GM12878 (cell line): ENCODE results near the gene ARRDC1. TPM values are rescaled to one million over a fixed set of nuclear protein-coding genes. Genes with fewer than 3 reads are reported as not detected.

Experiments
- ATAC-seq: fragments of 200-7000 bp; cut with Tn5 transposase; 3 replicates; pipeline ENCODE4 v1.9.1; 2020; ENCODE audit warnings: mild to moderate bottlenecking, moderate library complexity
- BruUV-seq: library from RNA; stranded (reverse); fragments of 400-500 nt; replicated peaks from 2 replicates; lab custom pipeline; 2021; lab: Mats Ljungman, UMichigan
- CTCF ChIA-PET: fragments of 300-600 bp; sonication (Branson Sonifier 250); formaldehyde crosslinking; extraction: SDS; loops from one replicate; lab custom pipeline; 2021; ENCODE audit warnings: inconsistent platforms; lab: Yijun Ruan, JAX
- POLR2A ChIA-PET: fragments of 350-600 bp; formaldehyde crosslinking; extraction: SDS; loops from one replicate; lab custom pipeline; 2021; ENCODE audit warnings: inconsistent platforms; lab: Charles Lee
- RAD21 ChIA-PET: fragments of 300-600 bp; sonication (Branson Sonifier 250); formaldehyde crosslinking; loops from one replicate; lab custom pipeline; 2023; ENCODE audit warnings: antibody characterized with exemption; ENCODE audit not compliant: unreplicated experiment; lab: Charles Lee
- SMC1A ChIA-PET: fragments of 300-600 bp; sonication (Branson Sonifier 250); formaldehyde crosslinking; loops from one replicate; lab custom pipeline; 2023; ENCODE audit not compliant: unreplicated experiment, uncharacterized antibody; lab: Charles Lee
- DNase-seq: peaks from one replicate; pipeline ENCODE4 v3.0.0-alpha.2; 2011; ENCODE audit warnings: low read depth, low spot score
- FAIRE-seq: peaks from 3 replicates; lab custom pipeline; 2011; peaks lifted over from hg19 to GRCh38; lab: Jason Lieb, UNC
- H2AFZ ChIP-seq: 2 replicates; pipeline ENCODE4 v1.6.0; 2011; ENCODE audit warnings: low read depth, low read length, control low read depth; ENCODE audit not compliant: control insufficient read depth
- H3K27ac ChIP-seq: 2 replicates; pipeline ENCODE4 v1.5.1; 2011; ENCODE audit warnings: control low read depth; ENCODE audit not compliant: control insufficient read depth, insufficient read depth
- H3K27me3 ChIP-seq, 2 experiments: replicated peaks in 1 of 2; 2 replicates each; pipeline versions ENCODE4 v1.6.0 to v1.6.1; 2011; ENCODE audit warnings: low read length in 1 of 2; ENCODE audit not compliant: control insufficient read depth in 2 of 2, insufficient read depth in 2 of 2
- H3K36me3 ChIP-seq, 2 experiments: 2 replicates each; pipeline ENCODE4 v1.5.1; 2011; ENCODE audit warnings: low read length in 1 of 2; ENCODE audit not compliant: control insufficient read depth in 2 of 2, insufficient read depth in 2 of 2
- H3K4me1 ChIP-seq: 2 replicates; pipeline ENCODE4 v1.6.1; 2011; ENCODE audit warnings: mild to moderate bottlenecking, low read length, moderate library complexity, mixed read lengths; ENCODE audit not compliant: control insufficient read depth, insufficient read depth
- H3K4me2 ChIP-seq: 2 replicates; pipeline ENCODE4 v1.6.0; 2011; ENCODE audit warnings: control low read depth; ENCODE audit not compliant: control insufficient read depth, insufficient read depth
- H3K4me3 ChIP-seq: fragments of 200-600 bp; sonication (generic); 2 replicates; pipeline ENCODE4 v1.5.1; 2016
- H3K79me2 ChIP-seq: 2 replicates; pipeline ENCODE4 v1.6.0; 2011; ENCODE audit warnings: low read length; ENCODE audit not compliant: control insufficient read depth, insufficient read depth
- H3K9ac ChIP-seq: 2 replicates; pipeline ENCODE4 v1.8.0; 2011; ENCODE audit warnings: low read length, control low read depth, mixed read lengths; ENCODE audit not compliant: control insufficient read depth, insufficient read depth
- H3K9me3 ChIP-seq: replicated peaks from 3 replicates; pipeline ENCODE4 v1.5.1; 2011; ENCODE audit warnings: mild to moderate bottlenecking, low read length; ENCODE audit not compliant: control insufficient read depth, insufficient read depth
- H4K20me1 ChIP-seq: 2 replicates; pipeline ENCODE4 v1.6.0; 2011; ENCODE audit not compliant: control insufficient read depth, insufficient read depth
- ATF7 ChIP-seq: fragments of 450-650 bp; IDR thresholded peaks from 2 replicates; pipeline ENCODE4 v1.6.1; 2016; ENCODE audit warnings: low read depth, mild to moderate bottlenecking
- EED ChIP-seq: sonication (generic); IDR thresholded peaks from 2 replicates; pipeline ENCODE4 v1.6.1; 2016; ENCODE audit warnings: antibody characterized with exemption, low read depth
- HCFC1 ChIP-seq: fragments of 150-350 bp; IDR thresholded peaks from 2 replicates; pipeline ENCODE4 v1.6.1; 2014; ENCODE audit warnings: low read length
- MEF2B ChIP-seq: fragments of 450-650 bp; IDR thresholded peaks from 2 replicates; pipeline ENCODE4 v1.6.1; 2018; ENCODE audit warnings: mild to moderate bottlenecking, moderate library complexity; ENCODE audit not compliant: partially characterized antibody, poor library complexity, severe bottlenecking
- PAX5 ChIP-seq: IDR thresholded peaks from 2 replicates; pipeline ENCODE4 v1.6.1; 2011; ENCODE audit warnings: low read depth, low read length, borderline replicate concordance
- POU2F2 ChIP-seq: IDR thresholded peaks from 3 replicates; pipeline ENCODE4 v1.6.1; 2011; ENCODE audit warnings: low read depth, mild to moderate bottlenecking, low read length, borderline replicate concordance
- RAD21 ChIP-seq: IDR thresholded peaks from 2 replicates; pipeline ENCODE4 v1.6.1; 2011; ENCODE audit warnings: mild to moderate bottlenecking, low read depth, low read length, moderate library complexity; ENCODE audit not compliant: insufficient read depth
- TBL1XR1 ChIP-seq: IDR thresholded peaks from 2 replicates; pipeline ENCODE4 v1.6.1; 2012; ENCODE audit warnings: low read depth, low read length, improper control_type of control experiment
- ZNF384 ChIP-seq: IDR thresholded peaks from 2 replicates; pipeline ENCODE4 v1.6.1; 2012; ENCODE audit warnings: low read depth, mild to moderate bottlenecking, low read length, improper control_type of control experiment, borderline replicate concordance
- ZSCAN29 ChIP-seq: fragments of 450-650 bp; IDR thresholded peaks from 2 replicates; pipeline ENCODE4 v1.6.1; 2017; ENCODE audit warnings: mild to moderate bottlenecking, moderate library complexity
- WGBS: methylation state at CpG from one replicate; pipeline ENCODE4 v1.1.6; 2016; ENCODE audit warnings: low lambda C conversion rate; ENCODE audit not compliant: insufficient replicate concordance, insufficient coverage; ENCODE audit errors: missing lambda C conversion rate; 5-methylcytosine and 5-hydroxymethylcytosine counted together
- in situ Hi-C: fragments of 300-500 bp; cut with MboI; formaldehyde crosslinking; loops from 9 replicates; pipeline ENCODE4 v1.14.3; 2018; ENCODE audit warnings: mixed read lengths
- intact Hi-C: fragments of 100-400 bp; cut with micrococcal nuclease; formaldehyde crosslinking; loops from one replicate; pipeline ENCODE4 v1.14.2; 2022; ENCODE audit not compliant: unreplicated experiment
- polyA plus RNA-seq, 11 experiments: library from polyadenylated mRNA; depleted of rRNA in 4 of 11; unstranded in 6 of 11; stranded (reverse) in 5 of 11; fragments of >200 nt; fragmentation: Nextera tagmentation in 4 of 11; fragmentation: Illumina TruSeq in 1 of 11; extraction: Ambion mirVana in 4 of 11; extraction: Trizol in 1 of 11; gene quantifications; 1 replicate in 1 of 11; 2 replicates in 10 of 11; pipeline versions ENCODE4 v1.2.1 to v1.2.3, GENCODE V29; 2011 to 2016; ENCODE audit warnings: inconsistent platforms in 2 of 11, missing spikeins in 2 of 11, low read depth in 1 of 11
- total RNA-seq, 4 experiments: library from RNA; depleted of rRNA in 3 of 4; stranded (reverse); fragments of >200 nt in 3 of 4; fragmentation: Illumina TruSeq in 1 of 4; extraction: Trizol in 1 of 4; gene quantifications; 2 replicates each; pipeline versions ENCODE4 v1.2.1 to v1.2.3, GENCODE V29; 2013 to 2021
- TF ChIP-seq, protein P1 (sequence below): fragments of 450-650 bp; IDR thresholded peaks from 2 replicates; pipeline ENCODE4 v1.6.1; 2016; ENCODE audit warnings: mild to moderate bottlenecking
- TF ChIP-seq, protein P2 (sequence below), 3 experiments: IDR thresholded peaks in 2 of 3; conservative IDR thresholded peaks in 1 of 3; 2 replicates each; pipeline ENCODE4 v1.5.1; 2011; ENCODE audit warnings: low read depth in 3 of 3, low read length in 3 of 3, mild to moderate bottlenecking in 3 of 3, control low read depth in 2 of 3, moderate library complexity in 2 of 3, inconsistent platforms in 1 of 3, mixed read lengths in 1 of 3; ENCODE audit not compliant: control insufficient read depth in 2 of 3, insufficient read depth in 1 of 3; ENCODE audit errors: extremely low read depth in 1 of 3

Gene ARRDC1
- total and polyA plus RNA-seq, 10 of the 15 experiments (the other 5 are each of a cell fraction or from before 2014, with no cell fraction given): 0.23 to 34.4 (median 20.9) TPM

DNA sequence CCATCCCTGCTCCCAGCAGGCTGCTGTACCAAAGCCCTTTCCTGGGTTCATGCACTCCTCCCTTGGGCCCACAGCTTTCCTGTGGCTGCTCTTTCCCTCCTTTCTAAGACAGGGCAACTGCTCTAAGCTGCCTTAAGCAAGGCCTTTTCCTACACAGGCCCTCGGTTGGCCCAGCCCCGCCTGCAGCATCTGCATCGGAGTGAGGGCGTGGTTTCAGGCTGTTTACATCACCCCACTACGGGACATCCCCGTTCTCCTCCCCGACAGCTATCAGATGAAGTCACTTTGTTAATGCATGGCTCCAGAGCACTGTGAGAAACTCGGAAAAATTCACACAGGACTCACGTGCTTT is 30.1 kb upstream of the ARRDC1 start:
- BruUV-seq: no TSS peak
- Histone ChIP-seq H3K9me3 (no peaks in the 10 kb centered on the region), H3K36me3 (peaks cover 8 to 15% of the 10 kb centered on the region in 2 experiments), H3K4me2 (no peak overlapping the region), H3K4me3 (0 out of 2 replicates have a peak overlapping the region, but pooled peaks have one; percentile 60), H3K27me3 (no peaks in the 10 kb centered on the region), H3K4me1 (peaks cover 16% of the 10 kb centered on the region), H2AFZ (no peak overlapping the region), H3K27ac (no peak overlapping the region), H3K79me2 (peaks cover 26% of the 10 kb centered on the region), H4K20me1 (no peaks in the 10 kb centered on the region), H3K9ac (no peak overlapping the region)
- 36% methylated on average over 9 of the region's 9 CpGs for WGBS
- in situ Hi-C loops (no loop called here), intact Hi-C loops (no loop called here)
- DNase-seq: peak; percentile 13
- CTCF ChIA-PET: interaction anchor here (1.1 kb wide), 1 partner anchor 17 kb away, joined by 3 read pairs; no protein-coding TSS in a partner anchor
- RAD21 ChIA-PET: interaction anchor here (0.5 to 2.0 kb wide), 3 partner anchors 23 to 352 kb away, joined by 4 to 5 read pairs (median 4); partner anchors contain the start of gene MRPL41
- SMC1A ChIA-PET: interaction anchor here (1.0 to 1.3 kb wide), 3 partner anchors 15 to 24 kb away, joined by 3 to 4 read pairs (median 3); partner anchors contain the start of genes MRPL41 and ZMYND19
- peak; percentile 42 for ATAC-seq
- no peak for FAIRE-seq
- TF ChIP-seq HCFC1: no peak
- peak; percentile 11; the same call in 1 of the 3 replicates for TF ChIP-seq POU2F2
- peak; percentile 28 for TF ChIP-seq ATF7
- TF ChIP-seq ZSCAN29: no peak
- POLR2A ChIA-PET: interaction anchor here (1.1 kb wide), 1 partner anchor 116 kb away, joined by 3 read pairs; no protein-coding TSS in a partner anchor

DNA sequence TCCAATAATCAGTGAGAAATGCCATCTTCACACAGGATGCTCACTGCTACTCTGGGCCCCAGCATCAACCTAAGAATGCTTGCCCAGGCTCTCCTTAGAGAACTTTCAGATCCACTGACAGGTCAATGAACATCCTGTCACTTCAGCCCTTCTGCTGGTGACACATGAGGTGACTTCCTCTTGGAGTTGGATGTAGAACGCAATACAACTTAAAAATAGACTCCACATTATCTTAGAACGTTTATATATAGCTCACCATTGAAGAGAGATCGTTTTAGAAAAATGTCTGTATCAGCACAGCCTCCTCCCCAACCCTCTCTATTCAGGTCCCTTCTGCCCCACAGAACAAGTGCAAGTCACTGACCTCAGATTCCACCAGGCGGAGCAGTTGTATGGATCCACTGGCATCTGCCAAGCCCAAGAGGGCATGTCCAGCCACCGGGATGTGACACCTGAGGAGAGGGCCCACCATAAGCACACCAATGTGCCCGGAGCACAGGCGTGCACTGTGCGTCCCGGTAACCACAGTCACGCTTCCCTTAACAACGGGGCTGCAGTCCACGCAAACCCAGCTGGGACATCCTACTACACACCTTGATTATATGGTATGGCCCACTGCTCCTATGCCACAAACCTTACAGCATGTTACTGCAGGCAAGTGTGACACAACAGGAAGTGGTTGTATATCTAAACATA is 29.6 kb upstream of the ARRDC1 start:
- Histone ChIP-seq H3K9ac (no peak overlapping the region), H3K4me2 (peak overlapping the region; percentile 81), H3K27ac (peak overlapping the region; percentile 38), H3K4me1 (peaks cover 16% of the 10 kb centered on the region), H3K4me3 (peak overlapping the region; percentile 60; the same call in 1 of the 2 replicates), H4K20me1 (no peaks in the 10 kb centered on the region), H2AFZ (no peak overlapping the region), H3K9me3 (no peaks in the 10 kb centered on the region), H3K27me3 (no peaks in the 10 kb centered on the region), H3K36me3 (peaks cover 8 to 15% of the 10 kb centered on the region in 2 experiments), H3K79me2 (peaks cover 26% of the 10 kb centered on the region)
- no TSS peak for BruUV-seq
- peak; percentile 20 for DNase-seq
- FAIRE-seq: no peak
- ChIA-PET POLR2A (interaction anchor here (0.7 to 1.7 kb wide), 3 partner anchors 24 to 116 kb away, joined by 3 to 7 read pairs (median 3); partner anchors contain the start of gene MRPL41), RAD21 (interaction anchor here (0.6 to 2.0 kb wide), 3 partner anchors 24 to 153 kb away, joined by 4 to 5 read pairs (median 4); partner anchors contain the start of genes EXD3, MRPL41 and NOXA1), SMC1A (interaction anchor here (1.0 to 1.3 kb wide), 3 partner anchors 15 to 24 kb away, joined by 3 to 4 read pairs (median 3); partner anchors contain the start of genes MRPL41 and ZMYND19), CTCF (interaction anchor here (1.1 kb wide), 1 partner anchor 18 kb away, joined by 3 read pairs; no protein-coding TSS in a partner anchor)
- intact Hi-C loops (no loop called here), in situ Hi-C loops (no loop called here)
- WGBS: 6% methylated on average over 12 of the region's 12 CpGs
- peak; percentile 51 for ATAC-seq
- TF ChIP-seq TBL1XR1: no peak
- TF ChIP-seq, protein P1, sequence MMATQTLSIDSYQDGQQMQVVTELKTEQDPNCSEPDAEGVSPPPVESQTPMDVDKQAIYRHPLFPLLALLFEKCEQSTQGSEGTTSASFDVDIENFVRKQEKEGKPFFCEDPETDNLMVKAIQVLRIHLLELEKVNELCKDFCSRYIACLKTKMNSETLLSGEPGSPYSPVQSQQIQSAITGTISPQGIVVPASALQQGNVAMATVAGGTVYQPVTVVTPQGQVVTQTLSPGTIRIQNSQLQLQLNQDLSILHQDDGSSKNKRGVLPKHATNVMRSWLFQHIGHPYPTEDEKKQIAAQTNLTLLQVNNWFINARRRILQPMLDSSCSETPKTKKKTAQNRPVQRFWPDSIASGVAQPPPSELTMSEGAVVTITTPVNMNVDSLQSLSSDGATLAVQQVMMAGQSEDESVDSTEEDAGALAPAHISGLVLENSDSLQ: peak; percentile 52; the same call in 1 of the 2 replicates
- 0 out of 2 replicates have a peak, but pooled peaks have one; percentile 9 for TF ChIP-seq RAD21
- peak; percentile 11 for TF ChIP-seq MEF2B
- TF ChIP-seq ZNF384: no peak
- TF ChIP-seq EED: 0 out of 2 replicates have a peak, but pooled peaks have one; percentile 16
- TF ChIP-seq, protein P2, sequence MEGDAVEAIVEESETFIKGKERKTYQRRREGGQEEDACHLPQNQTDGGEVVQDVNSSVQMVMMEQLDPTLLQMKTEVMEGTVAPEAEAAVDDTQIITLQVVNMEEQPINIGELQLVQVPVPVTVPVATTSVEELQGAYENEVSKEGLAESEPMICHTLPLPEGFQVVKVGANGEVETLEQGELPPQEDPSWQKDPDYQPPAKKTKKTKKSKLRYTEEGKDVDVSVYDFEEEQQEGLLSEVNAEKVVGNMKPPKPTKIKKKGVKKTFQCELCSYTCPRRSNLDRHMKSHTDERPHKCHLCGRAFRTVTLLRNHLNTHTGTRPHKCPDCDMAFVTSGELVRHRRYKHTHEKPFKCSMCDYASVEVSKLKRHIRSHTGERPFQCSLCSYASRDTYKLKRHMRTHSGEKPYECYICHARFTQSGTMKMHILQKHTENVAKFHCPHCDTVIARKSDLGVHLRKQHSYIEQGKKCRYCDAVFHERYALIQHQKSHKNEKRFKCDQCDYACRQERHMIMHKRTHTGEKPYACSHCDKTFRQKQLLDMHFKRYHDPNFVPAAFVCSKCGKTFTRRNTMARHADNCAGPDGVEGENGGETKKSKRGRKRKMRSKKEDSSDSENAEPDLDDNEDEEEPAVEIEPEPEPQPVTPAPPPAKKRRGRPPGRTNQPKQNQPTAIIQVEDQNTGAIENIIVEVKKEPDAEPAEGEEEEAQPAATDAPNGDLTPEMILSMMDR (IDR thresholded peaks at IDR 0.05 in 2 of 3, conservative IDR thresholded peaks at IDR 0.05 in 1 of 3; ENCODE audit: control insufficient read depth in 2 of 3, extremely low read depth in 1 of 3, insufficient read depth in 1 of 3, low read depth in 3 of 3, low read length in 3 of 3): peak; percentile 18 to 53 (median 38); a peak in 4 of 6 replicates
- peak; percentile 85 for TF ChIP-seq PAX5
